ENCODE data around the gene SH2D5. TPM values are rescaled to one million over a fixed set of nuclear protein-coding genes. Genes with fewer than 3 reads are reported as not detected.

SH2D5 gene
- total and polyA plus RNA-seq, 2 donors = 0.14 to 1.4 TPM

GRCh38 chr1:20710469-20711284 is 21.8 kb downstream of the SH2D5 start:
- WGBS = 84% methylated on average over 18 of the region's 18 CpGs
- no peaks in the 10 kb centered on the region for H3K36me3 ChIP-seq (ENCODE audit: control insufficient read depth in 2 of 2, insufficient read depth in 2 of 2, low read length in 1 of 2)
- no peaks in the 10 kb centered on the region for H3K4me1 ChIP-seq (ENCODE audit: control insufficient read depth in 2 of 2, insufficient read depth in 2 of 2, low read length in 2 of 2)
- H3K27ac ChIP-seq (ENCODE audit: low read depth in 1 of 2, low read length in 1 of 2) = no peak overlapping the region
- H3K9me3 ChIP-seq (ENCODE audit: control insufficient read depth in 2 of 2, insufficient read depth in 1 of 2, low read length in 1 of 2) = peaks cover 0 to 3% of the 10 kb centered on the region in 2 donors
- no peak overlapping the region for H3K4me3 ChIP-seq (ENCODE audit: low read length in 2 of 2)
- peaks cover 0 to 6% of the 10 kb centered on the region in 2 donors for H3K27me3 ChIP-seq (ENCODE audit: control insufficient read depth in 2 of 2, insufficient read depth in 1 of 2, low read length in 1 of 2)
- DNase-seq (ENCODE audit: low read depth in 6 of 9, low spot score in 9 of 9) = no peak

- H3K4me3 ChIP-seq (ENCODE audit: low read length in 2 of 2) = no peak overlapping the region
- DNase-seq (ENCODE audit: low read depth in 6 of 9, low spot score in 9 of 9) = no peak
- H3K27me3 ChIP-seq (ENCODE audit: control insufficient read depth in 2 of 2, insufficient read depth in 1 of 2, low read length in 1 of 2) = no peaks in the 10 kb centered on the region
- no peaks in the 10 kb centered on the region for H3K4me1 ChIP-seq (ENCODE audit: control insufficient read depth in 2 of 2, insufficient read depth in 2 of 2, low read length in 2 of 2)
- over 99% methylated on average over 3 of the region's 3 CpGs for WGBS
- H3K27ac ChIP-seq (ENCODE audit: low read depth in 1 of 2, low read length in 1 of 2) = no peak overlapping the region
- peaks cover 0 to 3% of the 10 kb centered on the region in 2 donors for H3K9me3 ChIP-seq (ENCODE audit: control insufficient read depth in 2 of 2, insufficient read depth in 1 of 2, low read length in 1 of 2)
- H3K36me3 ChIP-seq (ENCODE audit: control insufficient read depth in 2 of 2, insufficient read depth in 2 of 2, low read length in 1 of 2) = no peaks in the 10 kb centered on the region
These were observed 22.6 kb downstream of the SH2D5 start for GRCh38 chr1:20709868-20710267.

- WGBS = 84% methylated on average over 5 of the region's 5 CpGs
- H3K9me3 ChIP-seq (ENCODE audit: control insufficient read depth in 2 of 2, insufficient read depth in 1 of 2, low read length in 1 of 2) = peaks cover 0 to 3% of the 10 kb centered on the region in 2 donors
- H3K36me3 ChIP-seq (ENCODE audit: control insufficient read depth in 2 of 2, insufficient read depth in 2 of 2, low read length in 1 of 2) = no peaks in the 10 kb centered on the region
- H3K4me3 ChIP-seq (ENCODE audit: low read length in 2 of 2) = no peak overlapping the region
- H3K27me3 ChIP-seq (ENCODE audit: control insufficient read depth in 2 of 2, insufficient read depth in 1 of 2, low read length in 1 of 2) = no peaks in the 10 kb centered on the region
- no peaks in the 10 kb centered on the region for H3K4me1 ChIP-seq (ENCODE audit: control insufficient read depth in 2 of 2, insufficient read depth in 2 of 2, low read length in 2 of 2)
- no peak for DNase-seq (ENCODE audit: low read depth in 6 of 9, low spot score in 9 of 9)
- no peak overlapping the region for H3K27ac ChIP-seq (ENCODE audit: low read depth in 1 of 2, low read length in 1 of 2)
These were observed 23.6 kb downstream of the SH2D5 start for GRCh38 chr1:20708891-20709290.

- Histone ChIP-seq H3K36me3 (ENCODE audit: control insufficient read depth in 2 of 2, insufficient read depth in 2 of 2, low read length in 1 of 2) (no peaks in the 10 kb centered on the region), H3K9me3 (ENCODE audit: control insufficient read depth in 2 of 2, insufficient read depth in 1 of 2, low read length in 1 of 2) (peaks cover 0 to 3% of the 10 kb centered on the region in 2 donors), H3K4me3 (ENCODE audit: low read length in 2 of 2) (no peak overlapping the region), H3K27ac (ENCODE audit: low read depth in 1 of 2, low read length in 1 of 2) (no peak overlapping the region), H3K4me1 (ENCODE audit: control insufficient read depth in 2 of 2, insufficient read depth in 2 of 2, low read length in 2 of 2) (no peaks in the 10 kb centered on the region), H3K27me3 (ENCODE audit: control insufficient read depth in 2 of 2, insufficient read depth in 1 of 2, low read length in 1 of 2) (no peaks in the 10 kb centered on the region)
- no peak for DNase-seq (ENCODE audit: low read depth in 6 of 9, low spot score in 9 of 9)
- 94% methylated on average over 6 of the region's 6 CpGs for WGBS
These were observed 24.4 kb downstream of the SH2D5 start for GRCh38 chr1:20708057-20708456.

GRCh38 chr1:20706841-20707240 is 25.7 kb downstream of the SH2D5 start:
- no peak overlapping the region for H3K4me3 ChIP-seq (ENCODE audit: low read length in 2 of 2)
- H3K36me3 ChIP-seq (ENCODE audit: control insufficient read depth in 2 of 2, insufficient read depth in 2 of 2, low read length in 1 of 2) = no peaks in the 10 kb centered on the region
- H3K9me3 ChIP-seq (ENCODE audit: control insufficient read depth in 2 of 2, insufficient read depth in 1 of 2, low read length in 1 of 2) = peaks cover 0 to 3% of the 10 kb centered on the region in 2 donors

GRCh38 chr1:20705203-20705755 is 27.2 kb downstream of the SH2D5 start:
- no peaks in the 10 kb centered on the region for H3K4me1 ChIP-seq (ENCODE audit: control insufficient read depth in 2 of 2, insufficient read depth in 2 of 2, low read length in 2 of 2)
- H3K4me3 ChIP-seq (ENCODE audit: low read length in 2 of 2) = no peak overlapping the region
- no peaks in the 10 kb centered on the region for H3K36me3 ChIP-seq (ENCODE audit: control insufficient read depth in 2 of 2, insufficient read depth in 2 of 2, low read length in 1 of 2)
- WGBS = 93% methylated on average over 15 of the region's 15 CpGs
- no peaks in the 10 kb centered on the region for H3K27me3 ChIP-seq (ENCODE audit: control insufficient read depth in 2 of 2, insufficient read depth in 1 of 2, low read length in 1 of 2)
- peak in 1 of 9 donors; percentile 28 for DNase-seq (ENCODE audit: low read depth in 6 of 9, low spot score in 9 of 9)
- H3K27ac ChIP-seq (ENCODE audit: low read depth in 1 of 2, low read length in 1 of 2) = no peak overlapping the region
- H3K9me3 ChIP-seq (ENCODE audit: control insufficient read depth in 2 of 2, insufficient read depth in 1 of 2, low read length in 1 of 2) = peaks cover 0 to 3% of the 10 kb centered on the region in 2 donors

More at GRCh38 chr1:20706841-20707240, 25.7 kb downstream of the SH2D5 start:
- Histone ChIP-seq H3K27ac (ENCODE audit: low read depth in 1 of 2, low read length in 1 of 2) (no peak overlapping the region), H3K4me1 (ENCODE audit: control insufficient read depth in 2 of 2, insufficient read depth in 2 of 2, low read length in 2 of 2) (no peaks in the 10 kb centered on the region), H3K27me3 (ENCODE audit: control insufficient read depth in 2 of 2, insufficient read depth in 1 of 2, low read length in 1 of 2) (no peaks in the 10 kb centered on the region)
- no peak for DNase-seq (ENCODE audit: low read depth in 6 of 9, low spot score in 9 of 9)
- WGBS = 44% methylated on average over 5 of the region's 5 CpGs

- no peak overlapping the region for H3K4me3 ChIP-seq (ENCODE audit: low read length in 2 of 2)
- no peak for DNase-seq (ENCODE audit: low read depth in 6 of 9, low spot score in 9 of 9)
- H3K4me1 ChIP-seq (ENCODE audit: control insufficient read depth in 2 of 2, insufficient read depth in 2 of 2, low read length in 2 of 2) = no peaks in the 10 kb centered on the region
- no peak overlapping the region for H3K27ac ChIP-seq (ENCODE audit: low read depth in 1 of 2, low read length in 1 of 2)
- no peaks in the 10 kb centered on the region for H3K27me3 ChIP-seq (ENCODE audit: control insufficient read depth in 2 of 2, insufficient read depth in 1 of 2, low read length in 1 of 2)
- peaks cover 0 to 3% of the 10 kb centered on the region in 2 donors for H3K9me3 ChIP-seq (ENCODE audit: control insufficient read depth in 2 of 2, insufficient read depth in 1 of 2, low read length in 1 of 2)
- 95% methylated on average over 41 of the region's 41 CpGs for WGBS
- H3K36me3 ChIP-seq (ENCODE audit: control insufficient read depth in 2 of 2, insufficient read depth in 2 of 2, low read length in 1 of 2) = no peaks in the 10 kb centered on the region
These were observed 27.9 kb downstream of the SH2D5 start for GRCh38 chr1:20704390-20705202.

- Histone ChIP-seq H3K4me3 (ENCODE audit: low read length in 2 of 2) (no peak overlapping the region), H3K36me3 (ENCODE audit: control insufficient read depth in 2 of 2, insufficient read depth in 2 of 2, low read length in 1 of 2) (no peaks in the 10 kb centered on the region), H3K27ac (ENCODE audit: low read depth in 1 of 2, low read length in 1 of 2) (no peak overlapping the region), H3K9me3 (ENCODE audit: control insufficient read depth in 2 of 2, insufficient read depth in 1 of 2, low read length in 1 of 2) (peaks cover 0 to 3% of the 10 kb centered on the region in 2 donors), H3K4me1 (ENCODE audit: control insufficient read depth in 2 of 2, insufficient read depth in 2 of 2, low read length in 2 of 2) (no peaks in the 10 kb centered on the region), H3K27me3 (ENCODE audit: control insufficient read depth in 2 of 2, insufficient read depth in 1 of 2, low read length in 1 of 2) (no peaks in the 10 kb centered on the region)
- WGBS = 99% methylated on average over 4 of the region's 4 CpGs
- DNase-seq (ENCODE audit: low read depth in 6 of 9, low spot score in 9 of 9) = no peak
These were observed 29.3 kb downstream of the SH2D5 start for GRCh38 chr1:20703124-20703756.
